Measurements from ENCODE around the gene EVA1A.
A peak's percentile ranks its signal among the peaks of the same experiment; 100 is the strongest.

Gene EVA1A

DNA sequence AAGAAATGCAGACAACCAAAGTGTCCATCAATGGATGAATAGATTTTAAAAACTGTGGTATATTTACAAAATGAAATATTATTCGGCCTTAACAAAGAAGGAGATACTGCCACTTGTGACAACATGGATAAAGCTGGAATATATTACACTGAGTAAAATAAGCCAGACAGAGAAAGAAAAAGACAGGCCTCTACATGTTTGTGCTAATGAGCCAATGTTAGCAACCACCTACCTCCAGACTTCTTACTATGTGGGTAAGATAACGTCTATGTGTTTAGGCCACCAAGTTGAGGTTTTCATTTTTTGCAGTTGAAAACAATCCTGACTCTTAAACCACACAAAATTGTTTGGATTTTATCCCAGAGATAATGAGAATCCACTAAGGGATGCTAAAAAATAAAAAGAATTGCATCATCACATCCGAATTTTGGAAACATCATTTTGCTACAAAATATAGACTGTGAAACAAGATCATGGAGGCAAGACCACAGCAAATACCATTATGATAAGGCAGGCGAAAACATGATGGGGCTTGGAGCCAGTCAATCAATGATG lies 47.0 kb downstream of the EVA1A start:
- Histone ChIP-seq H3K27me3 (ENCODE audit: insufficient read depth, low read length, poor library complexity) (no peaks in the 10 kb centered on the region), H3K4me1 (ENCODE audit: insufficient read depth, low read length) (no peaks in the 10 kb centered on the region), H3K36me3 (ENCODE audit: insufficient read depth, low read length) (peaks cover 97% of the 10 kb centered on the region), H3K9me3 (ENCODE audit: insufficient read depth, low read length, severe bottlenecking) (peaks cover 28% of the 10 kb centered on the region), H3K4me2 (ENCODE audit: insufficient read depth, low read length) (no peak overlapping the region), H3K27ac (ENCODE audit: low read length) (no peak overlapping the region), H3K79me2 (ENCODE audit: insufficient read depth, low read length) (peaks cover 21% of the 10 kb centered on the region), H3K4me3 (ENCODE audit: low read depth in 1 of 2, low read length in 2 of 2) (no peak overlapping the region), H2AFZ (ENCODE audit: low read depth, low read length) (no peak overlapping the region), H4K20me1 (ENCODE audit: insufficient read depth, low read length) (no peaks in the 10 kb centered on the region), H3K9ac (ENCODE audit: low read depth, low read length) (no peak overlapping the region)
- TF ChIP-seq EZH2 (IDR thresholded peaks at IDR 0.05; ENCODE audit: borderline replicate concordance, low read depth, low read length, severe bottlenecking): no peak
- TF ChIP-seq, protein P1, sequence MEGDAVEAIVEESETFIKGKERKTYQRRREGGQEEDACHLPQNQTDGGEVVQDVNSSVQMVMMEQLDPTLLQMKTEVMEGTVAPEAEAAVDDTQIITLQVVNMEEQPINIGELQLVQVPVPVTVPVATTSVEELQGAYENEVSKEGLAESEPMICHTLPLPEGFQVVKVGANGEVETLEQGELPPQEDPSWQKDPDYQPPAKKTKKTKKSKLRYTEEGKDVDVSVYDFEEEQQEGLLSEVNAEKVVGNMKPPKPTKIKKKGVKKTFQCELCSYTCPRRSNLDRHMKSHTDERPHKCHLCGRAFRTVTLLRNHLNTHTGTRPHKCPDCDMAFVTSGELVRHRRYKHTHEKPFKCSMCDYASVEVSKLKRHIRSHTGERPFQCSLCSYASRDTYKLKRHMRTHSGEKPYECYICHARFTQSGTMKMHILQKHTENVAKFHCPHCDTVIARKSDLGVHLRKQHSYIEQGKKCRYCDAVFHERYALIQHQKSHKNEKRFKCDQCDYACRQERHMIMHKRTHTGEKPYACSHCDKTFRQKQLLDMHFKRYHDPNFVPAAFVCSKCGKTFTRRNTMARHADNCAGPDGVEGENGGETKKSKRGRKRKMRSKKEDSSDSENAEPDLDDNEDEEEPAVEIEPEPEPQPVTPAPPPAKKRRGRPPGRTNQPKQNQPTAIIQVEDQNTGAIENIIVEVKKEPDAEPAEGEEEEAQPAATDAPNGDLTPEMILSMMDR (IDR thresholded peaks at IDR 0.05; ENCODE audit: borderline replicate concordance, extremely low read depth, low read length, poor library complexity, severe bottlenecking): no peak
- no peak for ATAC-seq (ENCODE audit: insufficient read depth, low read depth)
- DNase-seq: no peak

DNA sequence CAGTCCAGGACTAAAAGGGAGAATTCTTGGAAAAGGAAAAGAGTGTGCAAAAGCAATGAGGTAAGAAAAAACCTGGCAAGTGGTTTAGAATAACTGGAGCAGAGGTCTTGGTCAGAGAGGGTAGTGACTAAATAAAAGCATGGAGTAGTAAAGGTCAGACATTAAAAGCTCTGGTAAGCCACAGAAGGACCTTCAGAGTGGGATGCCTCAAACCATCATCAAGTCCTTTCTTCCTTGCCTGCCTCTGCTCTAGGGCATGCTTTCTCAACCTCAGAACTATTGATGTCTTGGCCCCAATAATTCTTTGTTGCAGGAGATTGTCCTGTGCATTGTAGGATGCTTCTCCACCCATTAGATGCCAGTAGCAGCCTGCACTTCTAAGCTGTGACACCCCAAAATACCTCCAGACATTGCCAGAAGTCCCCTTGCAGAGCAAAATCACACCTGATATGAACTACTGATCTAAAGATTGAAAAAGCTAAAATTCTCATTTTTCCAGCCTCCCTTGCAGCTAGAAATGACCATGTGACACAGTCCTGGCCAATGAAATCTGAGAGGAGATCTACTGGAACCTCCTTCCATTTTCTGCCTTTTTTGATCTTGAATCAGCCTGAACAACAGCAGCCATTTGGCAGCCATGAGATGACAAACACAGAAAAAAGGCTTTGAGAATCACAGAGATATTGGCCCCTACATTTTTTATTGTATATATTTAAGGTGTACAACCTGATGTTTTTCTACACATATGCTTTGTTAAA lies 48.1 kb downstream of the EVA1A start:
- Histone ChIP-seq H3K9me3 (ENCODE audit: insufficient read depth, low read length, severe bottlenecking) (peaks cover 30% of the 10 kb centered on the region), H3K4me1 (ENCODE audit: insufficient read depth, low read length) (no peaks in the 10 kb centered on the region), H4K20me1 (ENCODE audit: insufficient read depth, low read length) (no peaks in the 10 kb centered on the region), H3K4me2 (ENCODE audit: insufficient read depth, low read length) (no peak overlapping the region), H3K4me3 (ENCODE audit: low read depth in 1 of 2, low read length in 2 of 2) (no peak overlapping the region), H2AFZ (ENCODE audit: low read depth, low read length) (no peak overlapping the region), H3K9ac (ENCODE audit: low read depth, low read length) (no peak overlapping the region), H3K27me3 (ENCODE audit: insufficient read depth, low read length, poor library complexity) (no peaks in the 10 kb centered on the region), H3K79me2 (ENCODE audit: insufficient read depth, low read length) (peaks cover 21% of the 10 kb centered on the region), H3K27ac (ENCODE audit: low read length) (no peak overlapping the region), H3K36me3 (ENCODE audit: insufficient read depth, low read length) (peaks cover 92% of the 10 kb centered on the region)
- TF ChIP-seq, protein P1 (IDR thresholded peaks at IDR 0.05; ENCODE audit: borderline replicate concordance, extremely low read depth, low read length, poor library complexity, severe bottlenecking): no peak
- no peak for TF ChIP-seq EZH2 (IDR thresholded peaks at IDR 0.05; ENCODE audit: borderline replicate concordance, low read depth, low read length, severe bottlenecking)
- ATAC-seq (ENCODE audit: insufficient read depth, low read depth): no peak
- no peak for DNase-seq

DNA sequence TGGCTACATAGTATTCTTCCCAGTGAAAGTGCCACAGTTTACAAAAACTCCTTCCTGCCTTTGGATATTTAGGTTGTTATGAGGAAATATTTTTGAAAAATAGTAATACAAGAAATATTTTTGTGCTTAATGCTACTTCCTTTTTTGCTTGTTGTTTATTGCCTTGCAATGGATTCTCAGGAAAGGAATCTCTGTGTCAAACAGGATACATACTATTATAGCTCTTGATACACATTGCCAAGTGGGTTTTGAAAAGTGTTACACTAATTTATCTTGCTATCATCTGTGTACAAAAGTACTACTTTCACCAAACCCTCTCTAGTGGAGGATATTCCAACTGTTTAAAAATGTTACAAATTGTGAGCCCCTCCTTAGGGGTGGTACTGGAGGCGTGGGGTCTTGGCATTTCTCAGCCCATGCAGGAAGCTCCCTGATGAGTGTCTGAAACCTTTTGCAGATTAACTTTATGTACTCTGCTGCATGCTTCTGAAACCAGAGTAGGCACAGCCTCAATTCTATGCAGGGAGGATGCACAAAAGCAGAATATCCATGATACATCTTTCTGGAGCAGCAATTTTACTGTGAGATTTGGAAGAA lies 54.5 kb downstream of the EVA1A start:
- Histone ChIP-seq H3K27ac (ENCODE audit: low read length) (peak overlapping the region; percentile 39), H3K4me3 (ENCODE audit: low read depth in 1 of 2, low read length in 2 of 2) (no peak overlapping the region), H3K79me2 (ENCODE audit: insufficient read depth, low read length) (peaks cover 34% of the 10 kb centered on the region), H3K4me1 (ENCODE audit: insufficient read depth, low read length) (no peaks in the 10 kb centered on the region), H3K36me3 (ENCODE audit: insufficient read depth, low read length) (peaks cover 85% of the 10 kb centered on the region), H3K4me2 (ENCODE audit: insufficient read depth, low read length) (no peak overlapping the region), H4K20me1 (ENCODE audit: insufficient read depth, low read length) (no peaks in the 10 kb centered on the region), H2AFZ (ENCODE audit: low read depth, low read length) (no peak overlapping the region), H3K27me3 (ENCODE audit: insufficient read depth, low read length, poor library complexity) (no peaks in the 10 kb centered on the region), H3K9me3 (ENCODE audit: insufficient read depth, low read length, severe bottlenecking) (peaks cover 12% of the 10 kb centered on the region), H3K9ac (ENCODE audit: low read depth, low read length) (no peak overlapping the region)
- TF ChIP-seq, protein P1 (IDR thresholded peaks at IDR 0.05; ENCODE audit: borderline replicate concordance, extremely low read depth, low read length, poor library complexity, severe bottlenecking): no peak
- no peak for TF ChIP-seq EZH2 (IDR thresholded peaks at IDR 0.05; ENCODE audit: borderline replicate concordance, low read depth, low read length, severe bottlenecking)
- DNase-seq (no peak), ATAC-seq (ENCODE audit: insufficient read depth, low read depth) (no peak)
